Measurements from ENCODE around the gene PIP4K2A. TPM values are rescaled to one million over a fixed set of nuclear protein-coding genes. Genes with fewer than 3 reads are reported as not detected.

The PIP4K2A gene
- total and polyA plus RNA-seq, 12 donors = 12.3 to 70.6 (median 28.5) TPM

DNA sequence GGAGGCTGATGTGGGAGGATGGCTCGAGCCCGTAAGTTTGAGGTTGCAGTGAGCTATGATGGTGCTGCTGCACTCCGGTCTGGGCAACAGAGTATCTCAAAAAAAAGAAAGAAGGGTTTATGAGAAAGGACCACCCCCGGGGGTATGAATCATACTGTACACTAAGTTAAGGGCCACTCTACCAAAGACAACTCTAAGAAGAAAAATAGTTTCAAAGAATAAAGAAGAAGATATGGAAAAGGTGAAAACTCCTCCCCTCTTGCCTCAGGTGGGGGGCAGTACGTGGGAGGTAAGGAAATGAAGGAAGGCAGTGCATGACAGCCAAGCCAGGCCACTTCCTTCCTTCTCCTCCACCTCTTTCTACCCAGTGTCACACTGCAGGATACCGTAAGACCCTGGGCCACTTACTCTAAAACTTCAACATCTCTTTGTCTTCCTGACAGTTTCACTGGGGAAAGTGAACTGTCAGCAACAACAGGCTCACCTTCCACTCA lies 61.3 kb downstream of the PIP4K2A start:
- H3K27me3 ChIP-seq = no peaks in the 10 kb centered on the region
- H3K9me3 ChIP-seq (replicated peaks in 1 of 3) = no peaks in the 10 kb centered on the region
- no peak overlapping the region for H3K4me3 ChIP-seq
- 75 to 89% (median 77%) methylated on average over 6 of the region's 6 CpGs for whole genome bisulfite sequencing, 4 donors
- H3K36me3 ChIP-seq (replicated peaks in 1 of 2) = no peaks in the 10 kb centered on the region
- TF ChIP-seq POLR2A (IDR thresholded peaks at IDR 0.05) = no peak
- intact Hi-C loops (cut with DNase I) = no loop called here
- no peak for DNase-seq
- peaks cover 4 to 55% of the 10 kb centered on the region in 2 donors for H3K4me1 ChIP-seq (replicated peaks in 1 of 2)
- H3K27ac ChIP-seq = no peak overlapping the region

DNA sequence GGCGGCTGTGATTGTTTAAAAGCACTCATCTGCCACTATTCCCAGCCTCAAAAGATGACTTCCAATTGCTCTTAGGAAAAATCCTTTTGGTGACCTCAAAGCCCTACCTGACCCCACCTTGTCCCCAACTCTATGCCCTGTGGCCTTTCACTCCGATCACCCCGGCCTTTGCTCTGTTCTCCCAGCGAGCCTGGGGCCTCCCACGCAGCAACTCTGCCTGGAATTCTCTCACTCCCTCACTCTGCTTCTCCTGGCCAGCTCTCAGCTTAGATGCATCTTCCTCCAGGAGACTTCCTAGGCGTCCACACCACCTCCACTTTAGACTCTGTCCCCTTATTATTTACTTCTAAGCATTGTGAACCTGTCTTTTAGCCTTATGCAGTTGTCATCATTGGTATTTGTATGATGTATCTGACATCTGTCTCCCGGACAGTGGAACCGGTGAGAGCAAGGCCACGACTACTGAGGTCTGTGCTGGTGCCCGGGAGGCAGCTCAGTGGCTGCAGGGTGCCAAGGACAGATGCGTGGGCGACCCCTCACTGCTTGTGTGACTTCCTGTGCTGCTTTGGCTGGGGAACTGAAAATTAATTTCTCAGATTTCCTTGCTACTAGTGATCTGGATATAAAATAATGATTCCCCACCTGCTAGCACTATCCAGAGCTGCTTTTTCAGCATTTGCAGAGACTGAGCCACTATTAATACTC lies 63.0 kb downstream of the PIP4K2A start:
- TF ChIP-seq POLR2A (IDR thresholded peaks at IDR 0.05) = no peak
- TF ChIP-seq, protein P1, sequence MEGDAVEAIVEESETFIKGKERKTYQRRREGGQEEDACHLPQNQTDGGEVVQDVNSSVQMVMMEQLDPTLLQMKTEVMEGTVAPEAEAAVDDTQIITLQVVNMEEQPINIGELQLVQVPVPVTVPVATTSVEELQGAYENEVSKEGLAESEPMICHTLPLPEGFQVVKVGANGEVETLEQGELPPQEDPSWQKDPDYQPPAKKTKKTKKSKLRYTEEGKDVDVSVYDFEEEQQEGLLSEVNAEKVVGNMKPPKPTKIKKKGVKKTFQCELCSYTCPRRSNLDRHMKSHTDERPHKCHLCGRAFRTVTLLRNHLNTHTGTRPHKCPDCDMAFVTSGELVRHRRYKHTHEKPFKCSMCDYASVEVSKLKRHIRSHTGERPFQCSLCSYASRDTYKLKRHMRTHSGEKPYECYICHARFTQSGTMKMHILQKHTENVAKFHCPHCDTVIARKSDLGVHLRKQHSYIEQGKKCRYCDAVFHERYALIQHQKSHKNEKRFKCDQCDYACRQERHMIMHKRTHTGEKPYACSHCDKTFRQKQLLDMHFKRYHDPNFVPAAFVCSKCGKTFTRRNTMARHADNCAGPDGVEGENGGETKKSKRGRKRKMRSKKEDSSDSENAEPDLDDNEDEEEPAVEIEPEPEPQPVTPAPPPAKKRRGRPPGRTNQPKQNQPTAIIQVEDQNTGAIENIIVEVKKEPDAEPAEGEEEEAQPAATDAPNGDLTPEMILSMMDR (IDR thresholded peaks at IDR 0.05) = no peak
- DNase-seq = peak in 2 of 7 donors; percentile 43 to 51
- no peak overlapping the region for H3K4me3 ChIP-seq
- no peak overlapping the region for H3K27ac ChIP-seq
- H3K4me1 ChIP-seq (replicated peaks in 1 of 2) = peaks cover 5 to 57% of the 10 kb centered on the region in 2 donors
- H3K27me3 ChIP-seq = no peaks in the 10 kb centered on the region
- no peaks in the 10 kb centered on the region for H3K36me3 ChIP-seq (replicated peaks in 1 of 2)
- 46 to 54% (median 48%) methylated on average over 12 of the region's 12 CpGs for WGBS, 4 donors
- intact Hi-C loops (cut with DNase I) = no loop called here
- H3K9me3 ChIP-seq (replicated peaks in 1 of 3) = no peaks in the 10 kb centered on the region

DNA sequence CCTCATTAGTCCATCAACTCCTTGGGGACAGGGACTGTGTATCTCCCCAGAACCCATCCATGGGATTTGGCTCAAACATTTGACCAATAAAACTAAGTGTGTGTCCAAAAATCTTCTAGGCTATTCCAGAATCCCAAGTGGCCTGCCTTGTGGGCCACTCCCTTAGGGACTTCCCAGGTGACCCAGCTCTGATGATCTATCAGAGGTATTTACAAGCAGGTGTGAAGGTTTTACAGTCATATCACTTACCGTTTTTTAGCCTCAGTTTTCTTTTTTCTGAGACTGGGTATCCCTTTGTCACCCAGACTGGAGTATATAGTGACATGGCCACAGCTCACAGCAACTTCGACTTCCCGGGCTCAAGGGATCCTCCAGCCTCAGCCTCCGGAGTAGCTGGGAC lies 64.4 kb downstream of the PIP4K2A start:
- H3K4me1 ChIP-seq (replicated peaks in 1 of 2) = peaks cover 5 to 49% of the 10 kb centered on the region in 2 donors

DNA sequence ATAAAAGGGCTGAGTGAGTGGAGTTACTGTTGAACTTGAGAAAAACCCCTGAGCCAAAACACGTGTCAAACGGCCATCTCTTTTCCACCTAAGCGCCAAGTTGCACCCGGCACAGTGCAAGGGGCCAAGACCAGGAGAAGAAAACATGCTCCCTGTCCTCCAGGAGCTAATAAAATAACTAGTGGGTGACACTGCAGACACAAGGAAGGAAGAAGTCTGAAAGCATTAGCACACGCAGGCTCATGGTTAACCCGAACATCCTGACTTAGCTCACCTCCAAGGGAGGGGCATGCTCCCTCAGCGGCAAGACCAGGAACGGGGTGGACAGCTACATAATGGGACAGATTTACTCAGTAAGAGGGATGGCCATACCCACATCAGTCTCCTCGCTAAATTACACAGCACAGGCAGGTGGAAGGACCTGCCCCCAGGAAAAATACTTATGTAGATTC lies 65.0 kb downstream of the PIP4K2A start:
- H3K4me1 ChIP-seq (replicated peaks in 1 of 2) = peaks cover 5 to 49% of the 10 kb centered on the region in 2 donors
- TF ChIP-seq, protein P1 (IDR thresholded peaks at IDR 0.05) = no peak
- no peak for TF ChIP-seq POLR2A (IDR thresholded peaks at IDR 0.05)

More for the DNA sequence above, 64.4 kb downstream of the PIP4K2A start:
- H3K36me3 ChIP-seq (replicated peaks in 1 of 2) = no peaks in the 10 kb centered on the region
- TF ChIP-seq POLR2A (IDR thresholded peaks at IDR 0.05) = no peak
- TF ChIP-seq, protein P1 (IDR thresholded peaks at IDR 0.05) = no peak
- 80 to 95% (median 94%) methylated on average over 4 of the region's 4 CpGs for WGBS, 4 donors
- H3K4me3 ChIP-seq = no peak overlapping the region
- no peaks in the 10 kb centered on the region for H3K9me3 ChIP-seq (replicated peaks in 1 of 3)
- H3K27ac ChIP-seq = no peak overlapping the region
- no peaks in the 10 kb centered on the region for H3K27me3 ChIP-seq
- no peak for DNase-seq
- intact Hi-C loops (cut with DNase I) = no loop called here

More for the DNA sequence above, 65.0 kb downstream of the PIP4K2A start:
- intact Hi-C loops (cut with DNase I) = no loop called here
- peak overlapping the region in 2 of 5 donors; percentile 19 to 43 for H3K27ac ChIP-seq
- no peaks in the 10 kb centered on the region for H3K27me3 ChIP-seq
- WGBS, 4 donors = 58 to 73% (median 69%) methylated on average over 9 of the region's 9 CpGs
- H3K4me3 ChIP-seq = no peak overlapping the region
- H3K36me3 ChIP-seq (replicated peaks in 1 of 2) = no peaks in the 10 kb centered on the region
- no peaks in the 10 kb centered on the region for H3K9me3 ChIP-seq (replicated peaks in 1 of 3)
- DNase-seq = no peak
